GM19193 (cell line): ENCODE results near the gene NPAS3.

Experiments used
- POLR2A ChIP-seq: IDR thresholded peaks from 4 replicates; pipeline ENCODE4 v1.6.1; 2011; ENCODE audit not compliant: insufficient read depth, insufficient read length; ENCODE audit errors: extremely low read depth

Gene NPAS3

GRCh38 chr14:32980178-32980901 is 41.7 kb downstream of the NPAS3 start:
- no peak for TF ChIP-seq POLR2A

- TF ChIP-seq POLR2A = no peak
Measured at GRCh38 chr14:32980902-32981501, 42.3 kb downstream of the NPAS3 start.

- TF ChIP-seq POLR2A = no peak
Measured at GRCh38 chr14:32984241-32984930, 45.7 kb downstream of the NPAS3 start.

GRCh38 chr14:32985866-32986265 is 47.2 kb downstream of the NPAS3 start:
- no peak for TF ChIP-seq POLR2A

- no peak for TF ChIP-seq POLR2A
Measured at GRCh38 chr14:32986791-32987540, 48.3 kb downstream of the NPAS3 start.

- TF ChIP-seq POLR2A = no peak
Measured at GRCh38 chr14:32991691-32992090, 53.0 kb downstream of the NPAS3 start.

- TF ChIP-seq POLR2A = no peak
Measured at GRCh38 chr14:32993921-32994320, 55.2 kb downstream of the NPAS3 start.

- TF ChIP-seq POLR2A = no peak
Measured at GRCh38 chr14:32996343-32996742, 57.7 kb downstream of the NPAS3 start.

- no peak for TF ChIP-seq POLR2A
Measured at GRCh38 chr14:32998433-32998832, 59.8 kb downstream of the NPAS3 start.

- no peak for TF ChIP-seq POLR2A
Measured at GRCh38 chr14:33009673-33010072, 71.0 kb downstream of the NPAS3 start.

GRCh38 chr14:33010495-33010894 is 71.8 kb downstream of the NPAS3 start:
- TF ChIP-seq POLR2A = no peak

GRCh38 chr14:33014710-33015109 is 76.0 kb downstream of the NPAS3 start:
- TF ChIP-seq POLR2A = no peak

- no peak for TF ChIP-seq POLR2A
Measured at GRCh38 chr14:33016613-33017012, 77.9 kb downstream of the NPAS3 start.

- no peak for TF ChIP-seq POLR2A
Measured at GRCh38 chr14:33017016-33017415, 78.3 kb downstream of the NPAS3 start.

- TF ChIP-seq POLR2A = no peak
Measured at GRCh38 chr14:33019346-33019745, 80.7 kb downstream of the NPAS3 start.

GRCh38 chr14:33026850-33027430 is 88.3 kb downstream of the NPAS3 start:
- TF ChIP-seq POLR2A = no peak

- TF ChIP-seq POLR2A = no peak
Measured at GRCh38 chr14:33029511-33029910, 90.8 kb downstream of the NPAS3 start.
